HCT116 (cell line): Measurements from ENCODE around the gene FBXO22. TPM values are rescaled to one million over a fixed set of nuclear protein-coding genes. Genes with fewer than 3 reads are reported as not detected.

Source experiments
- ATAC-seq: fragments of 200-7000 bp; cut with Tn5 transposase; 2 replicates; pipeline ENCODE4 v1.9.1; 2020; ENCODE audit warnings: mild to moderate bottlenecking, moderate library complexity
- BruUV-seq: library from RNA; stranded (reverse); fragments of 400-500 nt; replicated peaks from 2 replicates; lab custom pipeline; 2021; lab: Mats Ljungman, UMichigan
- CTCF ChIA-PET: fragments of 300-600 bp; sonication (Branson Sonifier 250); formaldehyde crosslinking; loops from one replicate; lab custom pipeline; 2021; ENCODE audit warnings: antibody characterized with exemption; lab: Charles Lee
- POLR2A ChIA-PET: fragments of 300-600, 350-600 bp; sonication (Branson Sonifier 250); formaldehyde crosslinking; loops from one replicate; lab custom pipeline; 2021; ENCODE audit warnings: antibody characterized with exemption; lab: Charles Lee
- RAD21 ChIA-PET, 2 experiments: fragments of 300-600 bp; sonication (Branson Sonifier 250); formaldehyde crosslinking; loops; one replicate each; lab custom pipeline; 2023; ENCODE audit warnings: low total read pairs in 2 of 2; ENCODE audit not compliant: uncharacterized antibody in 2 of 2, unreplicated experiment in 2 of 2, low non-redundant PET in 1 of 2; lab: Charles Lee
- DNase-seq: peaks from one replicate; pipeline ENCODE4 v3.0.0-alpha.2; 2010; ENCODE audit warnings: low read depth, low spot score
- H2AFZ ChIP-seq: fragments of 200-600 bp; shearing (Covaris generic), sonication (generic); 2 replicates; pipeline ENCODE4 v1.6.1; 2017; ENCODE audit warnings: low read depth, mixed run types, mixed read lengths, antibody characterized with exemption, low read length; ENCODE audit not compliant: poor library complexity, severe bottlenecking
- H3K27ac ChIP-seq: 2 replicates; pipeline ENCODE4 v1.5.1; 2012; ENCODE audit warnings: low read depth, low read length
- H3K27me3 ChIP-seq: fragments of 200-600 bp; sonication (generic); 2 replicates; pipeline ENCODE4 v1.6.1; 2016; ENCODE audit warnings: mixed run types, low read length, mixed read lengths; ENCODE audit not compliant: insufficient read depth
- H3K36me3 ChIP-seq, 2 experiments: fragments of 200-500 bp in 1 of 2; fragments of 200-600 bp in 1 of 2; sonication (Bioruptor generic) in 1 of 2; sonication (generic) in 1 of 2; 2 replicates each; pipeline versions ENCODE4 v1.5.1 to v1.6.1; 2014 to 2016; ENCODE audit warnings: low read length in 2 of 2, inconsistent platforms in 1 of 2, mixed read lengths in 1 of 2, mixed run types in 1 of 2; ENCODE audit not compliant: insufficient read depth in 2 of 2, control insufficient read depth in 1 of 2
- H3K4me1 ChIP-seq, 2 experiments: fragments of 200-600 bp in 1 of 2; sonication (generic) in 1 of 2; 2 replicates each; pipeline versions ENCODE4 v1.5.1 to v1.6.1; 2012 to 2017; ENCODE audit warnings: low read length in 2 of 2, inconsistent platforms in 1 of 2, mild to moderate bottlenecking in 1 of 2, mixed read lengths in 1 of 2, mixed run types in 1 of 2, moderate library complexity in 1 of 2; ENCODE audit not compliant: insufficient read depth in 2 of 2, control insufficient read depth in 1 of 2
- H3K4me2 ChIP-seq: fragments of 200-600 bp; sonication (generic); 2 replicates; pipeline ENCODE4 v1.6.1; 2017; ENCODE audit warnings: mixed run types, low read length, mixed read lengths
- H3K4me3 ChIP-seq, 2 experiments: fragments of 200-600 bp in 1 of 2; sonication (generic) in 1 of 2; replicated peaks in 1 of 2; 2 replicates each; pipeline ENCODE4 v1.5.1; 2011 to 2016; ENCODE audit warnings: low read length in 2 of 2, control low read depth in 1 of 2, low read depth in 1 of 2, mild to moderate bottlenecking in 1 of 2, mixed read lengths in 1 of 2, mixed run types in 1 of 2
- H3K79me2 ChIP-seq: fragments of 200-600 bp; sonication (generic); 2 replicates; pipeline ENCODE4 v1.6.1; 2017; ENCODE audit warnings: mild to moderate bottlenecking, mixed run types, low read length, moderate library complexity, mixed read lengths; ENCODE audit not compliant: insufficient read depth
- H3K9ac ChIP-seq: fragments of 200-600 bp; sonication (generic); 2 replicates; pipeline ENCODE4 v1.6.1; 2016; ENCODE audit warnings: low read length, mixed read lengths
- H3K9me2 ChIP-seq: fragments of 200-600 bp; sonication (generic), shearing (Covaris generic); 2 replicates; pipeline ENCODE4 v1.6.1; 2017; ENCODE audit warnings: mixed run types, mild to moderate bottlenecking, moderate library complexity; ENCODE audit not compliant: insufficient read depth
- H3K9me3 ChIP-seq, 2 experiments: fragments of 200-500 bp in 1 of 2; fragments of 200-600 bp in 1 of 2; sonication (Bioruptor generic) in 1 of 2; sonication (generic) in 1 of 2; 2 replicates each; pipeline ENCODE4 v1.6.1; 2014 to 2017; ENCODE audit warnings: low read length in 2 of 2, mixed read lengths in 2 of 2, inconsistent platforms in 1 of 2, low read depth in 1 of 2, mild to moderate bottlenecking in 1 of 2, mixed run types in 1 of 2, moderate library complexity in 1 of 2; ENCODE audit not compliant: control insufficient read depth in 1 of 2, insufficient read depth in 1 of 2
- H4K20me1 ChIP-seq: fragments of 200-600 bp; sonication (generic), shearing (Covaris generic); 2 replicates; pipeline ENCODE4 v1.6.1; 2017; ENCODE audit warnings: mixed run types, mild to moderate bottlenecking, moderate library complexity; ENCODE audit not compliant: insufficient read depth
- CBX3 ChIP-seq: IDR thresholded peaks from 2 replicates; pipeline ENCODE4 v1.6.1; 2012; ENCODE audit warnings: low read depth
- CEBPB ChIP-seq: IDR thresholded peaks from 2 replicates; pipeline ENCODE4 v1.6.1; 2012; ENCODE audit warnings: low read depth
- CTCF ChIP-seq, 3 experiments: fragments of 200-600 bp in 1 of 3; sonication (generic) in 1 of 3; IDR thresholded peaks in 2 of 3; conservative IDR thresholded peaks in 1 of 3; 2 replicates each; pipeline ENCODE4 v1.5.1; 2012 to 2017; ENCODE audit warnings: low read depth in 2 of 3, low read length in 2 of 3, antibody characterized with exemption in 1 of 3, borderline replicate concordance in 1 of 3, control low read depth in 1 of 3, mild to moderate bottlenecking in 1 of 3, mixed read lengths in 1 of 3, mixed run types in 1 of 3, moderate library complexity in 1 of 3; ENCODE audit not compliant: insufficient read depth in 1 of 3
- ELF1 ChIP-seq: IDR thresholded peaks from 2 replicates; pipeline ENCODE4 v1.6.1; 2012; ENCODE audit warnings: low read depth, borderline replicate concordance
- FOSL1 ChIP-seq: IDR thresholded peaks from 2 replicates; pipeline ENCODE4 v1.6.1; 2012; ENCODE audit warnings: low read depth
- POLR2A ChIP-seq: IDR thresholded peaks from 2 replicates; pipeline ENCODE4 v1.7.0; 2011; ENCODE audit warnings: borderline replicate concordance; ENCODE audit not compliant: insufficient read depth, insufficient read length; ENCODE audit errors: extremely low read depth
- POLR2AphosphoS5 ChIP-seq: IDR thresholded peaks from 2 replicates; pipeline ENCODE4 v1.6.1; 2011; ENCODE audit warnings: mild to moderate bottlenecking, low read depth, low read length, moderate library complexity
- REST ChIP-seq: IDR thresholded peaks from 2 replicates; pipeline ENCODE4 v1.6.1; 2012; ENCODE audit warnings: low read depth
- SIN3A ChIP-seq: IDR thresholded peaks from 2 replicates; pipeline ENCODE4 v1.6.1; 2012; ENCODE audit warnings: low read depth
- SP1 ChIP-seq: IDR thresholded peaks from 2 replicates; pipeline ENCODE4 v1.6.1; 2012; ENCODE audit warnings: low read depth
- SRF ChIP-seq: IDR thresholded peaks from 2 replicates; pipeline ENCODE4 v1.6.1; 2012; ENCODE audit warnings: low read depth
- YY1 ChIP-seq: IDR thresholded peaks from 2 replicates; pipeline ENCODE4 v1.6.1; 2011; ENCODE audit warnings: low read length, low read depth, moderate library complexity, mild to moderate bottlenecking; ENCODE audit not compliant: insufficient replicate concordance; ENCODE audit errors: extremely low read depth
- ZBTB33 ChIP-seq: IDR thresholded peaks from 2 replicates; pipeline ENCODE4 v1.6.1; 2011; ENCODE audit warnings: mild to moderate bottlenecking, low read length, moderate library complexity; ENCODE audit not compliant: insufficient replicate concordance; ENCODE audit errors: extremely low read depth
- ZNF274 ChIP-seq: fragments of 200-500 bp; sonication (Bioruptor generic); IDR thresholded peaks from 2 replicates; pipeline ENCODE4 v1.6.1; 2014; ENCODE audit warnings: mild to moderate bottlenecking, low read depth, low read length, inconsistent platforms
- intact Hi-C: fragments of 100-400 bp; cut with micrococcal nuclease; formaldehyde crosslinking; loops from 2 replicates; pipeline ENCODE4 v1.10.0; 2022
- total RNA-seq: library from RNA; stranded (reverse); gene quantifications from one replicate; pipeline ENCODE4 v1.2.1, GENCODE V29; 2021; ENCODE audit not compliant: unreplicated experiment

Gene FBXO22
- total RNA-seq, 1 experiment from 2014 or later = 60.3 TPM

GRCh38 chr15:75947092-75947491, 43.4 kb downstream of the FBXO22 start:
- Histone ChIP-seq H2AFZ (no peak overlapping the region), H3K27me3 (no peaks in the 10 kb centered on the region), H3K36me3 (no peaks in the 10 kb centered on the region), H4K20me1 (no peaks in the 10 kb centered on the region), H3K9me3 (no peaks in the 10 kb centered on the region), H3K9ac (no peak overlapping the region), H3K4me3 (no peak overlapping the region), H3K9me2 (no peaks in the 10 kb centered on the region), H3K79me2 (no peaks in the 10 kb centered on the region), H3K4me2 (no peak overlapping the region), H3K27ac (no peak overlapping the region), H3K4me1 (no peaks in the 10 kb centered on the region)
- ChIA-PET RAD21 (no interaction called here), POLR2A (no interaction called here), CTCF (no interaction called here)
- DNase-seq (no peak), ATAC-seq (no peak)
- no TSS peak for BruUV-seq
- intact Hi-C loops = no loop called here
- no peak for TF ChIP-seq FOSL1
- no peak for TF ChIP-seq ZBTB33
- TF ChIP-seq CEBPB = no peak
- TF ChIP-seq REST = no peak
- TF ChIP-seq SRF = no peak
- no peak for TF ChIP-seq YY1
- TF ChIP-seq CBX3 = no peak
- TF ChIP-seq CTCF (IDR thresholded peaks at IDR 0.05 in 2 of 3, conservative IDR thresholded peaks at IDR 0.05 in 1 of 3; ENCODE audit: borderline replicate concordance in 1 of 3, insufficient read depth in 1 of 3, low read depth in 2 of 3, low read length in 2 of 3) = no peak
- no peak for TF ChIP-seq ZNF274
- TF ChIP-seq POLR2A = no peak
- no peak for TF ChIP-seq SP1
- TF ChIP-seq POLR2AphosphoS5 = no peak
- TF ChIP-seq SIN3A = no peak
- no peak for TF ChIP-seq ELF1
